ENCODE measurements around the gene TBC1D8. TPM values are rescaled to one million over a fixed set of nuclear protein-coding genes. Genes with fewer than 3 reads are reported as not detected.
A peak's percentile ranks its signal among the peaks of the same experiment; 100 is the strongest.

The TBC1D8 gene
- total and polyA plus RNA-seq, 2 of the 8 experiments (the other 6 are each of a cell fraction or from before 2014, with no cell fraction given) = 20.8 to 21.8 TPM

DNA sequence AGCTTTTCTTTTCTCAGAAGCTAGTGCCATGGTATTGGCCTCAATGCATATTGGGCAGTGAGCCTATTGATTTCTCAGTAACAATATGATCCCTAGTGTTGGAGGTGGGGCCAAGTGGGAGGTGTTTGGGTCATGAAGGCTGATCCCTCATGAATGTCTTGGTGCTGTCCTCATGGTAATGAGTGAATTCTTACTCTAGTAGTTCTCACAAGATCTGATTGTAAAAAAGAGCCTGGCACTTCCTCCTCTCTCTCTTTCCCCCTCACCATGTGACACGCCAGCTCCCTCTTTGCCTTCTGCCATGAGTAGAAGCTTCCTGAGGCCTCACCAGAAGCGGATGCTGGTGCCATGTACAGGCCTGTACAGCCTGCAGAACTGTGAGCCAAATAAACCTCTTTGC, 12.8 kb upstream of the TBC1D8 start:
- Histone ChIP-seq H3K27me3 (replicated peaks in 1 of 4; ENCODE audit: control insufficient read depth in 3 of 4, extremely low read depth in 1 of 4, insufficient read depth in 3 of 4, low read length in 3 of 4) (no peaks in the 10 kb centered on the region), H3K27ac (ENCODE audit: low read depth, low read length) (no peak overlapping the region), H3K23ac (ENCODE audit: insufficient read length) (no peak overlapping the region), H2AK5ac (ENCODE audit: low read depth, low read length) (no peak overlapping the region), H2BK5ac (ENCODE audit: low read depth, low read length) (no peak overlapping the region), H4K5ac (ENCODE audit: insufficient read length, low read depth, low read length) (no peak overlapping the region), H3K9ac (replicated peaks in 1 of 4; ENCODE audit: extremely low read depth in 1 of 4, low read depth in 3 of 4, low read length in 3 of 4) (no peak overlapping the region), H3K14ac (ENCODE audit: insufficient read length) (no peak overlapping the region), H3K79me1 (ENCODE audit: low read depth, low read length) (no peaks in the 10 kb centered on the region), H3K18ac (ENCODE audit: extremely low read depth, low read length) (no peak overlapping the region), H3K36me3 (ENCODE audit: control insufficient read depth in 2 of 4, insufficient read depth in 4 of 4, low read length in 3 of 4) (no peaks in the 10 kb centered on the region; a peak in 2 of 8 replicates), H2BK20ac (ENCODE audit: low read length) (no peak overlapping the region), H3K4ac (replicated peaks; ENCODE audit: insufficient read length, low read depth, low read length) (no peak overlapping the region), H3K23me2 (ENCODE audit: low read depth, low read length) (no peaks in the 10 kb centered on the region), H4K91ac (replicated peaks; ENCODE audit: insufficient read length, low read length) (no peak overlapping the region), H2BK120ac (replicated peaks; ENCODE audit: low read depth, low read length) (no peak overlapping the region), H3K4me1 (replicated peaks in 1 of 4; ENCODE audit: control insufficient read depth in 3 of 4, insufficient read depth in 4 of 4, low read length in 3 of 4) (peaks cover 1 to 12% (median 2%) of the 10 kb centered on the region in 4 experiments; a peak in 5 of 7 replicates), H2AFZ (ENCODE audit: low read length) (no peak overlapping the region), H4K8ac (ENCODE audit: extremely low read depth, insufficient read depth, low read length) (no peak overlapping the region), H3K79me2 (ENCODE audit: control insufficient read depth in 1 of 2, insufficient read depth in 2 of 2, low read length in 2 of 2) (no peaks in the 10 kb centered on the region), H3K56ac (replicated peaks; ENCODE audit: insufficient read length, low read depth, low read length) (no peak overlapping the region), H3K9me3 (ENCODE audit: insufficient read depth in 2 of 2, low read depth in 1 of 2, low read length in 1 of 2) (peaks cover 24 to 33% of the 10 kb centered on the region in 2 experiments), H3K4me2 (ENCODE audit: insufficient read depth in 1 of 2, low read depth in 2 of 2, low read length in 2 of 2) (no peak overlapping the region), H3K4me3 (ENCODE audit: extremely low read depth in 1 of 4, insufficient read depth in 2 of 4, low read depth in 3 of 4, low read length in 4 of 4) (no peak overlapping the region), H2BK15ac (ENCODE audit: low read length) (no peak overlapping the region), H2BK12ac (ENCODE audit: low read depth, low read length) (0 out of 2 replicates have a peak overlapping the region, but pooled peaks have one; percentile 80), H4K20me1 (replicated peaks in 1 of 2; ENCODE audit: control insufficient read depth in 1 of 2, insufficient read depth in 2 of 2, low read length in 2 of 2) (no peaks in the 10 kb centered on the region)
- POLR2A ChIA-PET (ENCODE audit: partially characterized antibody) = no interaction called here
- DNase-seq (ENCODE audit: low read depth in 1 of 2, low spot score in 2 of 2) (no peak), FAIRE-seq (no peak)
- CTCF ChIA-PET (ENCODE audit: partially characterized antibody) = interaction anchor here (0.6 to 3.0 kb wide), 4 partner anchors 11 to 699 kb away, joined by 4 to 14 read pairs (median 10); partner anchors contain the start of gene TBC1D8
- no peak for TF ChIP-seq CREB1 (IDR thresholded peaks at IDR 0.05)
- no peak for TF ChIP-seq PHF8 (conservative IDR thresholded peaks at IDR 0.05; ENCODE audit: low read depth, low read length)
- TF ChIP-seq, protein P1, sequence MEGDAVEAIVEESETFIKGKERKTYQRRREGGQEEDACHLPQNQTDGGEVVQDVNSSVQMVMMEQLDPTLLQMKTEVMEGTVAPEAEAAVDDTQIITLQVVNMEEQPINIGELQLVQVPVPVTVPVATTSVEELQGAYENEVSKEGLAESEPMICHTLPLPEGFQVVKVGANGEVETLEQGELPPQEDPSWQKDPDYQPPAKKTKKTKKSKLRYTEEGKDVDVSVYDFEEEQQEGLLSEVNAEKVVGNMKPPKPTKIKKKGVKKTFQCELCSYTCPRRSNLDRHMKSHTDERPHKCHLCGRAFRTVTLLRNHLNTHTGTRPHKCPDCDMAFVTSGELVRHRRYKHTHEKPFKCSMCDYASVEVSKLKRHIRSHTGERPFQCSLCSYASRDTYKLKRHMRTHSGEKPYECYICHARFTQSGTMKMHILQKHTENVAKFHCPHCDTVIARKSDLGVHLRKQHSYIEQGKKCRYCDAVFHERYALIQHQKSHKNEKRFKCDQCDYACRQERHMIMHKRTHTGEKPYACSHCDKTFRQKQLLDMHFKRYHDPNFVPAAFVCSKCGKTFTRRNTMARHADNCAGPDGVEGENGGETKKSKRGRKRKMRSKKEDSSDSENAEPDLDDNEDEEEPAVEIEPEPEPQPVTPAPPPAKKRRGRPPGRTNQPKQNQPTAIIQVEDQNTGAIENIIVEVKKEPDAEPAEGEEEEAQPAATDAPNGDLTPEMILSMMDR (IDR thresholded peaks at IDR 0.05; ENCODE audit: control extremely low read depth in 1 of 3, insufficient read depth in 1 of 3, low read depth in 1 of 3, low read length in 3 of 3) = no peak
- TF ChIP-seq TCF12 (IDR thresholded peaks at IDR 0.05; ENCODE audit: low read depth, low read length) = no peak
- TF ChIP-seq EZH2 (IDR thresholded peaks at IDR 0.05; ENCODE audit: low read depth, low read length, severe bottlenecking) = no peak
- no peak for TF ChIP-seq TAF7 (optimal IDR thresholded peaks at IDR 0.05; ENCODE audit: borderline replicate concordance, low read depth, low read length)
- no peak for TF ChIP-seq TBP (IDR thresholded peaks at IDR 0.05; ENCODE audit: low read depth, low read length)
- no peak for TF ChIP-seq FOSL1 (IDR thresholded peaks at IDR 0.05; ENCODE audit: insufficient read depth, low read depth, low read length)
- no peak for TF ChIP-seq CHD1 (IDR thresholded peaks at IDR 0.05; ENCODE audit: low read depth, low read length)
- no peak for TF ChIP-seq RAD21 (IDR thresholded peaks at IDR 0.05 in 1 of 2, conservative IDR thresholded peaks at IDR 0.05 in 1 of 2; ENCODE audit: low read depth in 2 of 2, low read length in 2 of 2)
- WGBS, 2 experiments (ENCODE audit: extremely low coverage in 1 of 2, insufficient coverage in 1 of 2, insufficient read length in 1 of 2, insufficient replicate concordance in 2 of 2, low coverage in 1 of 2, low lambda C conversion rate in 2 of 2, missing lambda C conversion rate in 1 of 2) = 89% methylated on average over 2 of the region's 2 CpGs; no CpG with 5 or more reads in 1 of the 2 experiments
